Effector memory CD4-positive, alpha-beta T cell (primary cell): ENCODE measurements around the gene CENPX.

Source experiments
- DNase-seq, 3 donors: peaks; one replicate each; pipeline ENCODE4 v3.0.0-alpha.2; 2020
- H3K27ac ChIP-seq: 2 replicates; pipeline ENCODE4 v1.7.0; 2013; ENCODE audit warnings: mild to moderate bottlenecking, low read length, moderate library complexity; ENCODE audit not compliant: insufficient read depth, poor library complexity, severe bottlenecking
- H3K27me3 ChIP-seq: replicated peaks from 2 replicates; pipeline ENCODE4 v1.7.0; 2013; ENCODE audit warnings: mild to moderate bottlenecking, low read length; ENCODE audit not compliant: insufficient read depth, control insufficient read depth, poor library complexity, severe bottlenecking
- H3K36me3 ChIP-seq: 2 replicates; pipeline ENCODE4 v1.7.0; 2013; ENCODE audit warnings: mild to moderate bottlenecking, low read length, moderate library complexity; ENCODE audit not compliant: control insufficient read depth, insufficient read depth
- H3K4me1 ChIP-seq: 2 replicates; pipeline ENCODE4 v1.7.0; 2013; ENCODE audit warnings: low read length, mild to moderate bottlenecking; ENCODE audit not compliant: control insufficient read depth, insufficient read depth, poor library complexity, severe bottlenecking
- H3K4me3 ChIP-seq: 2 replicates; pipeline ENCODE4 v1.7.0; 2013; ENCODE audit warnings: low read length, low read depth, mild to moderate bottlenecking; ENCODE audit not compliant: insufficient read depth, poor library complexity, severe bottlenecking
- H3K9me3 ChIP-seq: 2 replicates; pipeline ENCODE4 v1.7.0; 2013; ENCODE audit warnings: mild to moderate bottlenecking, low read length, moderate library complexity; ENCODE audit not compliant: control insufficient read depth

CENPX gene

DNA sequence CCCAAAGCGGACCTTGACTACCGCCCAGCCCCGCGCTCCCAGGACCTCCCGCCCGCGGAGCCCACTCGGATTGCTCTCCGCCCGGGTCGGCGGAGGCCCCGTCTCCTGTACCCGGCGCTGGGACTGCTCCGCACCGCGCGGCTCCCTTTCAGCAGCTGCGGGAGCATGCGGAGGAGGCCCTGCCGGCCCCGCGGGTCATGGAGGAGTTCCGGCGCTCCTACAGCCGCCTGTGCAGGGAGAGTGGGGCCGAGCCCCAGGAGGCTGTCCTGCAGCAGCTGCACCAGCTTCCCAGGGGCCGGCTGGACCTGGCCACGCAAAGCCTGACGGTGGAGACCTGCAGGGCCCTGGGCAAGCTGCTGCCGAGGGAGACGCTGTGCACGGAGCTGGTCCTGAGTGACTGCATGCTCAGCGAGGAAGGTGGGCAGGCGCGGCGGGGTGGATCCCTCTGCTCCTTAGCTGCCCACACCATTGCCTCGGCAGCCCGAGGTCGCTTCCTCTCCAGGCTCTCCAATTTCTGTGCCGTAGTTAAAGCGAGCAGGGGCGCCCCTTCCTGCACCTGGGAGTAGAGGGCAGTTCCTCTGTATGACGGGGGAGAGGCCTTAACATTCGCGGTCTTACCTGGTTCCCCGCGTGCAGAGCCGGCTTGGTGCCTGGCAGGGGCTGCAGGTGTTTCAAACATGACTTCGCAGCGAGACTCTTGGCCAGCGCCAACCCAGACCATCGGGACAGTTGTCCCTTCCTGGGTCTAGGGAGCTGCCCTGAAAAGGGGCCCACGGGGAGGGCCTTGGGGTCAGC is 966 bp upstream of the CENPX start:
- DNase-seq: peak in 1 of 3 donors; percentile 8
- no peak overlapping the region for H3K27ac ChIP-seq
- H3K9me3 ChIP-seq: no peaks in the 10 kb centered on the region
- H3K4me3 ChIP-seq: peak overlapping the region; percentile 86
- H3K4me1 ChIP-seq: peaks cover 24% of the 10 kb centered on the region
- H3K36me3 ChIP-seq: no peaks in the 10 kb centered on the region
- H3K27me3 ChIP-seq: no peaks in the 10 kb centered on the region

- Histone ChIP-seq H3K36me3 (peaks cover 3% of the 10 kb centered on the region), H3K9me3 (no peaks in the 10 kb centered on the region), H3K27me3 (no peaks in the 10 kb centered on the region), H3K4me3 (peak within 1 kb of the TSS; percentile 86), H3K4me1 (peaks cover 24% of the 10 kb centered on the region), H3K27ac (peak within 1 kb of the TSS; percentile 45)
- peak; percentile 99 for DNase-seq
Measured at GRCh38 chr17:82022981-82023446, 336 bp upstream of the CENPX start, which contains the start of gene LRRC45. LRRC45 (plus strand) TSS chr17:82023305; CDS start chr17:82023644, 339 bp downstream.

GRCh38 chr17:82021900-82022309 is 773 bp downstream of the CENPX start:
- Histone ChIP-seq H3K36me3 (peaks cover 3% of the 10 kb centered on the region), H3K27me3 (no peaks in the 10 kb centered on the region)

DNA sequence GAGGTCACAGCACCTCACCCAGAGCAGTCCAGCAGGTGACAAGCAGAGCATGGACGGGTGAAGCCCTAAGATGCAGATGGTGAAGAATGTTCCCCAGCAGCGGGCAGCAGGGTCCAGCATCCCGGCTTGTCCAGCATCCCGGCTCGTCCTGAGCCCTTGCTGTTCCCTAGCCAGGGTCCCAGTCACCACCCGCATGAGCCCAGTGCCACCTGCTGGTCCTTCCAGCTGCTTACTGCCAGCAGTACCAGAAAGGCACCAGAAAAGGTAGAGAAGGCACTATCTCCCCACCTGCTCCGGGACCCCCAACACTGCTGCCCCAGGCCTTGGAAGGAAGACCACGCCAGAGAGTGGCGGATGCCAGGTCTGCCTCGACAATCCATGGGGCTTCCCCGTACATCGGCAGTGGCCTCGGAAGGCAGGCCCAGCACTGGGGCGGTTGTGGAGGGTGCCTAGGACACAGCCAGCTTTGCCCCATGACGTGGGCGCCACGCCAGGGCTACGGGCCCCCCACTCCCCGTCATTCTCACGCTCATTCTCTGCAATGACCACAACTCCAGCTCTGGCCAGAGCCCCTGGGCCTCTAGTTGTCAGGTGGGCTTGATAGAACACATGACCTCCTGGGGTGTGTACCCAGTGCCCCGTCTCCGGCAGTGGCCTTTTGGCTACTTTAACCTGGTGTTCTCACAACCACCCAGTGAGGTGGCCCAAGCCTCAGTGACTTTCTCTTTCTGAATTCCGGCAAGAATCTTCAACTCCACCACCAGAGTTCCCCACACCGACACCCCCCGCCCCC is 1.4 kb downstream of the CENPX start:
- Histone ChIP-seq H3K36me3 (peaks cover 3% of the 10 kb centered on the region), H3K27me3 (no peaks in the 10 kb centered on the region), H3K27ac (no peak overlapping the region), H3K9me3 (no peaks in the 10 kb centered on the region), H3K4me1 (peaks cover 24% of the 10 kb centered on the region), H3K4me3 (peak overlapping the region; percentile 85)
- peak in 1 of 3 donors; percentile 27 for DNase-seq

More at GRCh38 chr17:82021900-82022309, 773 bp downstream of the CENPX start:
- Histone ChIP-seq H3K4me3 (peak overlapping the region; percentile 85), H3K4me1 (peaks cover 24% of the 10 kb centered on the region), H3K9me3 (no peaks in the 10 kb centered on the region), H3K27ac (peak overlapping the region; percentile 45)
- DNase-seq: no peak

GRCh38 chr17:82020572-82021106 is 2.0 kb downstream of the CENPX start:
- no peak for DNase-seq
- Histone ChIP-seq H3K27ac (no peak overlapping the region), H3K4me3 (no peak overlapping the region), H3K36me3 (peaks cover 3% of the 10 kb centered on the region), H3K27me3 (no peaks in the 10 kb centered on the region), H3K9me3 (no peaks in the 10 kb centered on the region), H3K4me1 (peaks cover 24% of the 10 kb centered on the region)

DNA sequence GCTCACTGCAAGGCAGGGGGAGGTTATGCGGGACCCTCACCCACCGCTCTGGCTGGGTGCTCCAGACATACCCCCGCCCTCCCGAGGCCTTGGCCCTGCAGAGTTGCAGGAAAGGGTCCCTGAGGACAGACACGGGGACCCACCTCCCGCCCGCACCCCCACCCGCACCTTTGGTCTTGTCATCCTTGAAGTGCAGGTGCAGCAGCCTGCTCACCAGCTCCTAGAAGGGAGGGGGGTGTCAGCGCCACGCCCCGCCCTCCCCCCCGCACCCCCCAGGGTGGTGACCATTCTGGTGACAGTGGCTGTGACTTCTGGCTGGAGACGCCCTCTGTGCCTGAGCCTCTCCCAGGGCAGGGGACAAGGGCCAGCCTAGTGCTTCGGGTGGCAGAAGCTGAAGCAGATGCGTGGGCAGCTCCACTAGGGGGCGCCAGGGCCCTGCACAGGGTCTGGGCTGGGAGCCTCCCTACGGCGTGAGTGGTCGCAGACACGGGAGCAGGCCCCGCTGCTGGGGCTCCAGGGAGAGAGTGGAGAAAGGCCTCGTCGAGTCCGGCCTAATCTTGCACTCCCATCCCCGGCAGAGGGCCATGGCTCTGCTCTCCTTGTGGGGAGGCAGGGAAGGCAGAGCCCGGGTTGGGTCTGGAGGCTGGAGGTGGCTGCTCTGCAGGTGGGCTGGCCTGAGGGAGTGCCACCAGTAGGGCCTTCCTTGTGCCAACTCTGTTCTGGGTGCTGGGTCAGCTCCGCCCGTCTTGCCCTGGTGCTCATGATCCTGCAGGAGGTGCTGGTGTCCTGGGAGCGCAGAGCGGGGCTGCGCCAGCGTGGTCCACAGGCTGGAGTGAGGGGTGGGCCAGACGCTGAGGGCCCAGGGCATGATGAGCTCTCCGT is 2.7 kb downstream of the CENPX start:
- Histone ChIP-seq H3K4me3 (no peak overlapping the region), H3K27ac (no peak overlapping the region), H3K36me3 (peaks cover 3% of the 10 kb centered on the region), H3K4me1 (peaks cover 24% of the 10 kb centered on the region), H3K27me3 (no peaks in the 10 kb centered on the region), H3K9me3 (no peaks in the 10 kb centered on the region)
- peak; percentile 20 to 48 (median 27) for DNase-seq

DNA sequence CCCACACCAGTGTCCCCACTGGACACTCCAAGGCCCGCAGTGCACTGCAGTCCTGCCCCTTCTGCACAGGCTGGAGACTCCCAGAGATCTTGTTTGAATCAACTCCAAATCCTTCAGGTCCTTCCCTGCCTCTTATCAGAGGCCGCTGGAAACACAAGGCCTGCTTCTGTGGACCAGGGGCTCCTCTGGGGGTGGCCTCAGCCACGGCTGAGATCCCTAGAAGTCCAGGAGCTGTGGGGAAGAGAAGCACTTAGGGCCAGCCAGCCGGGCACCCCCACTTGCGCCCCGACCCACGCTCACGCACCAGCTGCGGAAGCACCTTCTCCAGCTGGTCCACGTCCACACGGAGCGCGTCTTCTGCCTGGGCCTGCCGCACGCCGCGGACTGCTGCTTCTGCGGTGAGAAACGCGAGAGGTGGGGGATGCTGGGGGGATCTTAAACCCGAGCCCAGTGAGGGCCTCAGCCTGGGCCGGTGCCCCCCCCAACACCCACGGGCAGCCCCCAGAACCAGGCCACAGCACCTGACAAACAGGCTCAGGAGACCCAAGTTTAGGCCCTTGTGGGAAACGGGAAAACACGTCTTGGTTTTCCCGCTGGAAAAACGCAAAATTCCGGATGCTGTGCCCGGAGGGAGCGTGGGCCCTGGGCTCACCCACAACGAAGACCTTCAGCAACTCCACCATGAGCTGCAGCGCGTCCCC is 3.5 kb downstream of the CENPX start:
- DNase-seq: no peak
- Histone ChIP-seq H3K27me3 (no peaks in the 10 kb centered on the region), H3K36me3 (peaks cover 3% of the 10 kb centered on the region), H3K4me3 (no peak overlapping the region), H3K27ac (no peak overlapping the region), H3K9me3 (no peaks in the 10 kb centered on the region), H3K4me1 (peaks cover 21% of the 10 kb centered on the region)

DNA sequence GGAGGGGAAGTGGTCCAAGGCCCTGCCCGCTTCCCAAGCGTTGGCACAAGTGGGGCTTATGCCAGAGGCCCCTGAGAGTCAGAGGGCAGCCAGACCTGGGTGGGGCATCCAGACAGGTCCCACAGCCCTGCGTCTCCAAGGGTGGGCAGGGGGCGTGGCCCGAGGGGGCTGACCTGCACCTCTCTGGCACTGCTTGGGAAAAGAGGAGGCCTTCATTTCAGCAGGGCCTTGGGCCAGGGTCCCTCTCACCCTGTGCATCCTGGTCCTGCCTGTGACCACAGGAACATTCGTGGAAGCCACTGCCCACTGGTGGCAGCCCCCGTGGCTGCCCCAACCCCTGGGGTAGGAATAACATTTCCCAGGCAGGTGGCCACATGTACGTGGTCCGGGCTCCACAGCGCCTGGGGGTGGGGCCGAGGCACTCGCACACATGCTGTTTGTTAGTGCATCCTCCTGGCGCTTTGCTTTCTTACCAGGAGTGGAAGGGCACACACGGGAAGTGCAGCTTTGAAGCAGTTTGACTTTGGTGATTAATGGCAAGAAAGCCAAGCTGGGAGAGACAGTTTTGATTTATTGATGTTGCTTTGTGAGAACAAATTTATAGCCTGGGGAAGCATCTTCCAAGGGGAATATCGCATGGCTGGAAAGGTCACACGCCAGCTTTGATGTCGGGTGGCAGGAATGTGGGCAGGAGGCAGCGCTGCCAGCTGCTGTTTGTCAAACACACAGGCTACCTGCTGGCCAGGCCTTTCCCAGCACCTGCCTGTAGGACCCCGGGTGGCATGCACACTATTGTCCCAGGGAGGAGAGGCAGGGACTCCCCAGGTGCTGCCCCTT is 4.3 kb downstream of the CENPX start:
- H3K4me3 ChIP-seq: no peak overlapping the region
- H3K27me3 ChIP-seq: no peaks in the 10 kb centered on the region
- H3K27ac ChIP-seq: no peak overlapping the region
- peaks cover 3% of the 10 kb centered on the region for H3K36me3 ChIP-seq
- no peaks in the 10 kb centered on the region for H3K9me3 ChIP-seq
- DNase-seq: no peak
- peaks cover 14% of the 10 kb centered on the region for H3K4me1 ChIP-seq
